Smooth muscle cell of bladder (primary cell): ENCODE measurements around the gene TUBGCP3. TPM values are rescaled to one million over a fixed set of nuclear protein-coding genes. Genes with fewer than 3 reads are reported as not detected.

Source experiments
- total RNA-seq: library from RNA; depleted of rRNA; stranded (reverse); fragments of >200 nt; gene quantifications from 2 replicates; pipeline ENCODE4 v1.2.3, GENCODE V29; 2014

Gene TUBGCP3
- total RNA-seq, result 10.0 and 10.5 TPM in 2 replicates

DNA sequence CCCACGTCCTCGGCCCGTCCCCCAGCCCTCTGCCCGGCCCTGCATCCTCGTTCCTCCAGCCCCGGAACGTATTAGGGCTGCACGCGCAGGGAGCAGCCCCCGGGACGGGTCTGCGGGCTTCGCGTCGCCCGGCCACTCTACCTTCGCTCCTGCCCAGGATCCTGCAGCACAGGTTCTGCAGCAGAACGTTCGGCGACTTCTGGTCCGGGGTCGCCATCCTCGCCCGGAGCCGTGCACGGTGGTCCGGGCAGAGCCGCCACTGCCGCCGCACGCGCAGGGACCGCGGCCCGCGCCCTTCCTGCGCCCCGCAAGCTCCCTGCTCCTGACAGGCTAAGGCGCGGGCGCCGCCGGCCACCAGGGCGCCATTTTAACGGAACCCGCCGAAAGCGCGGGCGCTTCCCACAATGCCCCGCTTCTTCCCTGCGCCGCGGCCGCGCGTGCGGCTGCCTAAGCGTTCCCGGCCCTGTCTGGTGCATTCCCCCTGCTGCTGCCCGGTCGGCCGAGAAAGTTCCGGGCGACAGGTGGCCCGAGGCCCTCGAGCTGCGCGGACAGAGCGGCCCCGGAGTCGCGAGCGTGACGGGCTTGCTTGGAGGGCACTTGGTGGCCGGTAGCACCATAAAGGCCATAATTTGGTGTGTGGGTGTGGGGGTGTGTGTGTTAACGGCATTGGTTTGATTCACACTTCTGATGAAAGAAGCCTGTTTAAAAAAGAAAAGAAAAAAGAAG, at the start of gene TUBGCP3:
Gene TUBGCP3, minus strand, starts transcription at position 390 of the 726 bp plus-strand sequence. Its CDS starts 173 bp downstream, at position 217.

Other genes with a start within 250 kb of the TUBGCP3 start
- gene SPACA7, start 211.8 kb downstream of the TUBGCP3 start, total RNA-seq, result not detected in 2 replicates
- gene ATP11A, start 101.9 kb upstream of the TUBGCP3 start, total RNA-seq, result 6.3 and 10.1 TPM in 2 replicates